GM18909 (cell line): ENCODE measurements around the gene DNAH14.
"Not testable (repeated sequence)": the region's sequence is repeated elsewhere in the genome, so short reads cannot be mapped to it uniquely, and the experiment has no call there.

Experiments
- ATAC-seq: cut with Tn5 transposase; IDR thresholded peaks from one replicate; pipeline ENCODE4 v1.9.1; 2021; ENCODE audit warnings: mild to moderate bottlenecking; ENCODE audit not compliant: unreplicated experiment, poor library complexity

The DNAH14 gene

DNA sequence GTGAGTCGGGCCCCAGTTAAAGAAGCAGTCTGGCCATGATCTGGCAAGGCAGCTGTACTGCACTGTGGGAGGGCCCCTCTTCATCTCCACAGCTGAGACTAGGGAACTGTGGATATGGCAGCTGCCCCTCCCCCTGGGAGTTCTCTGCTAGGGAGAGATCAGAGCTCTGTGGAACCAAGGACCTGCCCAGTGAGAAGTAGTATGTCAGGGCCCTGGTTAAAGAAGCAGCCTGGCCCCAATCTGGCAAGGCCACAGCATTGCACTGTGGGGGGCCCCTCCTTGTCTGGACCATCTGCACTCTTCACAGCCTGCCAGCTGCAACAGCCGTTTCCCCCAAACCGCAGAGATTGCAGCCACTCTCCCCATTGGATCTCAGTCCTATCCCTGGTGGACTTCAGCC, 208.5 kb downstream of the DNAH14 start:
- ATAC-seq: no peak

DNA sequence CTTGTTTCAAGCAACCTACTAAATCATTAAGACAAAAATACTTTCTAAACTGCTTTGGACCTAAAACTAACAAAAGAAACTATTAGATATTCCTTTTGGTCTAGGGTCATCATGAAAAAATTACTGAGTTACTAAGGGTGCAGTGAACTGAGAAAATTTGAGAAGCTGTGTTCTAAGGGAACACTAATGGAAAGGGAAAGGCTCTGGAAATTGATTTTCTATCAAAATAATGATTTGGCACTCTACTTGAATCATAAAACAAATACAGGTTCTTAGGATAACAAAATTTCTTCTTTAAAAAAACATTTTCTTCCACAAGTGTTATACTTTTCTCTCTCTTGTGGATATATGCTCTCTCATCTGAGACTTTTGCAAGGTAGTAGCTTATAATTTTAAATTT, 213.5 kb downstream of the DNAH14 start:
- ATAC-seq: no peak

DNA sequence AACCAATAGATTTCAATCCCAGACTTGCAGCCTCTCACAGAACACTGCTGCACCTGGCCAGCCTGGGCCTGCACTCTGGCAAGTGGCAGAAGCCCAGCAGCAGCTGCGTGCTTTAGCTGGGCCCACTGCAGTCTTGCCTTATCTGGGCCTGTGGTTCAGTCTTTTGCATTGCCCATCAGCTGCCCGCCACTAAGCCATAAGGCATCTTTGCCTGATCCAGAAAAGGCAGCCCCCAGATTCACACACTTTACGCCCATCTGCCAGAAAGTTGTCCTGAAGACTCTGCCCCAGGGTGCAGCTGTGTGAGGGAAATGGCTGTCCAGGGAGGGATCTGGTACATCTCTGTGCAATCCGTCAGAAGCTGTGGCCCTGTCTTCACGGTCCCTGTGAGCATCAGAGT, 217.0 kb downstream of the DNAH14 start:
- no peak for ATAC-seq

DNA sequence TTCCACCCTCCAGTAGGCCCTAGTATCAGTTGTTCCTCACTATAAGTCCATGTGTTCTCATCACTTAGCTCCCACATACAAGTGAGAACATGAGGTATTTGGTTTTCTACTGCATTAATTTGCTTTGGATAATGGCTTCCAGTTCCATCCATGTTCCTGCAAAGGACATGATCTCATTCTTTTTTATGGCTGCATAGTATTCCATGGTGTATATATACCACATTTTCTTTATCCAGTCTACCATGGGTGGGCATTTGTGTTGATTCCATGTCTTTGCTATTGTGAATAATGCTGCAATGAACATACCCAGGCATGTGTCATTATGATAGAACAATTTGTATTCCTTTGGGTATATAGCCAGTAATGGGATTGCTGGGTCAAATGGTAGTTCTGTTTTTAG, 218.3 kb downstream of the DNAH14 start:
- ATAC-seq: not testable (repeated sequence)

DNA sequence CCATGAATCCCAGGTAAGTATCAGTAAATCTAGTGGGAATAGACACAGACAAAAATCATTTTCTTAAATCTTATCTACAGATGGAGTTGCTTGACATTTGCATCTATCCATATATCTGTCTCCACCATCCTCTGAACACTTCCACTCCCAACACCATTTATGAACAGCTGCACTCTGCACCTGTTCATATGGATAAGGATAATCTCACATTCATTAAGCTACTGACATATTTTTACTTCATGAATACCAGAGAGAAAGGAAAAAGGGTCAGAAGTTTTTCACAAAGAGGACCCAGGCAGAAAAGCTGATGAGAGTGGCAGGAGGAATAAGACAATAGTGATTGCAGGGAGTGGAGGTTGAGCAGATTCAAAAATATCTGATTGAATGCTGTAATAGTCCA, 222.6 kb downstream of the DNAH14 start:
- ATAC-seq: no peak

DNA sequence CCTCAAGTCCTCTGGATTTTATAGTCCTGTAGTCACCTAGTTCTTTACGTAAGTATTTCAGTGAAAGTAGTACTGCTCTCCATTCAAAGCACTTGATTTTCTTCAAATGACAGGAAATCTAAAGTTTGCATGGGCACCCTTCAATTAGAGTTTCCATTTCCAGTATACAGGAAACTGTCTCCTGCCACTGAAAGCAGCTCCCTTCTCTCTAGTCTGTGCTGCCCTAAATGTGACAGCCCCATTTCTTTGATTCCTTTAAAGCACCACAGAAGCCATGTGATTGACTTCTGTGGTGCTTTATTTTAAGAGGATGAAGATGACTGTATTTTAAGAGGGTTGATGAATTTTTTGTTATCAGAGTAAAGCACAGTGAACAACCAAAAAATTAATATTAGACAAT, 226.1 kb downstream of the DNAH14 start:
- peak; percentile 52 for ATAC-seq

DNA sequence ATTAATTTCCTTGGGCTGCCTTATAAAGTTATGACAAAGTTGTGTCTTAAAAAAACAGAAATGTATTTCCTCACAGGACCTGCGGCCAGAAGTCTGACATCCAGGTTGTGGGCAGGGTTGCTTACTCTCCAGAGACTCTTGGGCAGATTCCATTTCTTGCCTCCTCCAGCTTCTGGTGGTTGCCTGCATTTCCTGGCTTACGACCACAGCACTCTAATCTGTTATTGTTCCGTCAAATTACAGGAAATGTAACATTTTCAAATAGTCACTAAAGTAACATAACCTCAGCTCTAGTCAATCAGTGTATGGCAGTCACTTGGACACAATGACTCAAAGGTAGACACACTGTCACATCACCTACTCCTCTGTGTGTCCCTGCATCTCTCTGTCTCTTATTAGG, 226.8 kb downstream of the DNAH14 start:
- ATAC-seq: no peak

DNA sequence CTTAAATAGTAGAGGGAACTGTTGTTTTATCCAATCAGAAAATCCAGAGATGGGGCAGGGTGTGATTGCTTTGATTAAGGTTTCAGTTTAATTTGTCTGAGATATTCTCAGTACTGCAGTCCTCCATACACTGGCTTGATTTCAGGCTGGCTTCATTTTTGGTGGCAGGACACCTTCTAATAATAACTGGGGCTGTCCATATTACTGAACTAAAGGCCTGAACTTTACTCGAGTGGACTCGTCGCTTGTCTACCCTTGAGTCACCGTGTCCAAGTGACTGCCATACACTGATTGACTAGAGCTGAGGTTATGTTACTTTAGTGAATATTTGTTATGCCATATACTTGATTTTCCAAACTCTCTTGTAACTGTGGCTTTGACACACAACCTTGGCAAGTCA, 228.8 kb downstream of the DNAH14 start:
- ATAC-seq: no peak

DNA sequence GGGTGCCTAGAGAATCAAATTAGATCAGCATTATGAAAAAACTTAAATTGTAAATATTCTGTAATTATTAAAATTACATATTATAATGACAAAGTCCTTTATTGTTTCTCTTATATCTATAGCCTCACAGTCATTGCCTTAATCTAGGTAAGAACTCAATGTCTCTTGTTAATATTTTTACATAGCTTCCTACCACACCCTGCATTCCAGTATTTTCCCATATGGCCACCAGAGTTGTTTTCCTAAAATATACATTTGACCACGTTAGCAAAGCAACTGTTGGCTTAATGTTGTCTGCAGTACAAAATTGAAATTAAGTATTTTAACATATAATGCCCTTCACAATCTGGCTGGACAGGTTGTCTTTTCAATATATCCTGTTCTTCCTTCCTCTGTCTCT, 230.3 kb downstream of the DNAH14 start:
- no peak for ATAC-seq

DNA sequence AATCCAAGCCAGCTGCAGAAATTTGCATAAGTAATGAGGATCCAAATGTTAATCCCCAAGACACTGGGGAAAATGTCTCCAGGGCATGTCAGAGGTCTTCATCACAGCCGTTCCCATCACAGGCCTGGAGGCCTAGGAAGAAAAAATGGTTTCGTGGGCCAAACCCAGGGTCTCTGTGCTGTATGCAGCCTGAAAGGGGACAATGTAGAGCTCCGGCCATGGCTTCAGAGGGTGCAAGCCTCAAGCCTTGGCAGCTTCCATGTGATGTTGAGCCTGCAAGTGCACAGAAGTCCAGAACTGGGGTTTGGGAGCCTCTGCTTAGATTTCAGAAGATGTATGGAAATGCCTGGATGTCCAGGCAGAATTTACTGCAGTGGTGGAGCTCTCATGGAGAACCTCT, 247.9 kb downstream of the DNAH14 start:
- not testable (repeated sequence) for ATAC-seq

DNA sequence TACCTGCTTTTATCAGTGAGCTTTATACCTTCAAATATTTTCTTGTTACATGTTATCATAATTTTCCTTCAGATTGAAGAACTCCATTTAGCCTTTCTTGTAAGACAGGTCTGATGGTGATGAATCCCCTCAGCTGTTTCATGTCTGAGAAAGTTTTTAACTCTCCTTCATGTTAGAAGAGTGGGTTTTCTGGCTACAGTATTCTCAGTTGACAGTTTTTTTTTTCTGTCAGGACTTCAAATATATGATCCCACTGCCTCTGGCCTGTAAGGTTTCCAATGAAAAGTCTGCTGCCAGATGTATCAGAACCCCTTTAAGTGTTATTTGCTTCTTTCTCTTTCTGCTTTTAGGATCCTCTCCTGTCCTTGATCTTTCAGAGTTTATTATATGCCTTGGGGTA, 250.2 kb downstream of the DNAH14 start:
- ATAC-seq: no peak

DNA sequence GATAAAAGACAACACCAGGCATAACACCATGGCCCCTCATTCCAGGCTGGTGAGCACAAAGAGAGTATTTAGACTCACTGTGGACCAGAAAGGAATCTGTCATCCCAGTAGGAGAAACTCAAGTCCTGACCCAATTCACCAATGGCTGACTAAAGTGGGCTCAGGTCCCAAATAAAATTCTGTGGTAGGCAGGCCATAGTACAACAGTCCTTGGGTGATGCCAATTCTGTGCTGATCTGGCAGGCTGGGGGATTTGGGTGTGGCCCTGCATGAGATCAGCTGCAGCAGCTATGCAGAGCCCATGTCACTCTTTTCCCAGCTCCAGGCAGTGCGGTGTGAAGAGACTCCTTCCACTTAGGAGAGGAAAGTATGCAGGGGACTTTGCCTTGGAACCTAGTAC, 253.2 kb downstream of the DNAH14 start:
- ATAC-seq: no peak

DNA sequence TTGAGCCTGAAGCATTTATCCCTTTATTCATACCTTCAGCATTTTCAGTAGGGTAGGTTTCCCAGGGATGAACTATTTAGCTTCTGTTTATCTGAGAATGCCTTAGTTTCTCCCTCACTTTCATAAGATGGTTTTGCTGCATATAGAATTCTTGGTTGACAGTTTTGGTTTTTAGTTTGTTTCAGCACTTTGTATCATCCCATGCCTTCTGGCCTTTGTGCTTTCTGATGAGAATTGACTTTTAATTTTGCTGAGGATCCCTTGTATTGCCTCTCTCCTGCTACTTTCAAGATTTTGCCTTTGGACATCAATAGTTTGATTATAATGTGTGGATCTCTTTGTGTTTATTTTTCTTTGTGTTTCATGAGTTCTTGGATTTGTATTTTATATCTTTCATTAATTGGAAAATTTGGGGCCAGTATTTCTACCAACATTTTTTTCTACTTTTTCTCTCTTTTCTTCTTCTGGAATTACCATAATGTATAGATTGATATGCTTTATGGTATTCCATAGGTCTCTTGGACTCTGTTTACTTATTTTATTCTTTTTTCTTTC, 261.8 kb downstream of the DNAH14 start:
- no peak for ATAC-seq

DNA sequence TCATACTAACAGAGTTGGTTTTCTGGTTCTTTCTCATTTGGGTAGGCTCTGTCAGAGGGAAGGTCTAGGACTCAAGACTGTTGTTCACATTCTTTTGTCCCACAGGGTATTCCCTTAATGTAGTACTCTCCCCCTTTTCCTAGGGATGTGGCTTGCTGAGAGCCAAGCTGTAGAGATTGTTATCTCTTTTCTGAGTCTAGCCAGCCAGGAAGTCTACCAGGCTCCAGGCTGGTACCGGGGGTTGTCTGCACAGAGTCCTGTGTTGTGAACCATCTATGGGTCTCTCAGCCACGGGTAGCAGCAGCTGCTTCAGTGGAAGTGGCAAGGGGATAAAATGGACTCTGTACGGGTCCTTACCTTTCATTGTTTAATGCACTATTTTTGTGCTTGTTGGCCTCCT, 272.0 kb downstream of the DNAH14 start:
- no peak for ATAC-seq

DNA sequence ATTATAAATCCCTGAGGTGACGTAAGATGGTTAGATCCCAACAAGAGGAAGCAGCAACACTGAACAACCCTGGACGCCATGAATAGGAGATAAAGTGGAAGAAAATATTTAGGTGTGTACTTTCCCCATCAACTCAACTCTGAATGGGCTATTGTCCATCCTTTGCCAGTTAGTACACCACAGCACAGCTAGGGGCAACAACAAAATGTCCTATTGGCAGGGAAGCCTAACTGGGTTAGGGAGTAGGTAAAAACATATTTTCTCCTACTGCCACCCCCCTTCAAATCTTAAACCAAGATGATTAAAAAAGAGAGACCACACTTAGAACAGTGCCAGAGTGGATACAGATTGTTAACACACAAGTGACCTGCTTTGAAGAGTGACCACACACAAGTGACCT, 278.3 kb downstream of the DNAH14 start:
- ATAC-seq: no peak

DNA sequence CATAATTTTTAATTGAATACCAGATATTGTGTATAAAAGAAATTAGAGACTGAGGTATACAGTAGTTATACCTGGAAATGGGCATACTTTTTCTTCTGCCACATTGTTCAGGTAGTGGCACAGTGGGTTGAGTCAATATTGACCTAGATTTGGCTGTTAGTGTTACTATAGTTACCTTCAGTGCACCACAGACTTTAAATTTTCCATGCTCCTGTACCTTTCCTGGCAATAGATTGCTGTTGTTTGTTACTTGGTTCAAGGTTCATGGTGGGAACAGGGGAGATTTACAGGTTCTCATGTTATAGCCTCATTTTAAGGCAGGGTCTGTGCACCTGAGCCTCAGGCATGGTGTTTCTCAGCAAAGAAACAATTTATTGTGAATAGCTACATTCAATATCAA, 279.7 kb downstream of the DNAH14 start:
- no peak for ATAC-seq

DNA sequence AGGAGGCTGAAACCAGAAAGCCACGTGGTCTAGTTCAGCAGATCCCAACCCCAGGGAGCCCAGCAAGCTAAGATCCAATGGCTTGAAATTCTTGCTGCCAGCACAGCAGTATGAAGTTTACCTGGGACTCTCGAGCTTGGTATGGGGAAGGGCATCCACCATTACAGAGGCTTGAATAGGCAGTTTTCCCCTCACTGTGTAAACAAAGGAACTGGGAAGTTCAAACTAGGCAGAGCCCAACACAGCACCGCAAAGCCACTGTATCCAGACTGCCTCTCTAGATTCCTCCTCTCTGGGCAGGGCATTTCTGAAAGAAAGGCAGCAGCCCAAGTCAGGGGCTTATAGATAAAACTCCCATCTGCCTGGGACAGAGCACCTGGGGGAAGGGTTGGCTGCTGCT, 280.7 kb downstream of the DNAH14 start:
- not testable (repeated sequence) for ATAC-seq

DNA sequence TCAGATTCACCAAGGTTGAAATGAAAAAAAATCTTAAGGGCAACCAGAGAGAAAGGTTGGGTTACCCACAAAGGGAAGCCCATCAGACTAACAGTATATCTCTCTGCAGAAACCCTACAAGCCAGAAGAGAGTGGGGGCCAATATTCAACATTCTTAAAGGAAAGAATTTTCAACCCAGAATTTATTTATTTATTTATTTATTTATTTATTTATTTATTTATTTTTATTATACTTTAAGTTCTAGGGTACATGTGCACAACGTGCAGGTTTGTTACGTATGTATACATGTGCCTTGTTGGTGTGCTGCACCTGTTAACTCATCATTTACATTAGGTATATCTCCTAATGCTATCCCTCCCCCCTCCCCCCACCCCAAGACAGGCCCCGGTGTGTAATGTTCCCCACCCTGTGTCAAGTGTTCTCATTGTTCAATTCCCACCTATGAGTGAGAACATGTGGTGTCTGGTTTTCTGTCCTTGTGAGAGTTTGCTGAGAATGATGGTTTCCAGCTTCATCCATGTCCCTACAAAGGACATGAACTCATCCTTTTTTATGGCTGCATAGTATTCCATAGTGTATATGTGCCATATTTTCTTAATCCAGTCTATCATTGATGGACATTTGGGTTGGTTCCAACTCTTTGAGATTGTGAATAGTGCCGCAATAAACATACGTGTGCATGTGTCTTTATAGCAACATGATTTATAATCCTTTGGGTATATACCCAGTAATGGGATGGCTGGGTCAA, 282.4 kb downstream of the DNAH14 start:
- not testable (repeated sequence) for ATAC-seq

DNA sequence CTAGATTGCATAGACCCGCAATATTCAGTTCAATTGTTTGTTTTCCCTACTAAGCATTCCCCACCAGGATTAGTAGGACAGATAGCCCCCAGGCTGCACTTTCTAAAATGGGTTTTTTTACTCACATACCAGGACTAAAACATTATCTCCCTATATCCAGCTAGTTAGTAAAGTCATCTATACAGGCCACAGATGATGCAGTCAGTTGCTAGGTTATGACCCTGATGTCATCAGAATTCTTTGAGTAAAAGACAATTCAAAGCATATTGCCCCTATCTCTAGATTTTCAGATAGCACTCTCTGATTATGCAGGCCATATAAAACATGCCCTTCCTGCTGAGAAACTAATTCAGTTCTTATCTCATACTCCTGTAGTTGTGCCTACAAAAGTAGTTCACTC, 294.8 kb downstream of the DNAH14 start:
- no peak for ATAC-seq

DNA sequence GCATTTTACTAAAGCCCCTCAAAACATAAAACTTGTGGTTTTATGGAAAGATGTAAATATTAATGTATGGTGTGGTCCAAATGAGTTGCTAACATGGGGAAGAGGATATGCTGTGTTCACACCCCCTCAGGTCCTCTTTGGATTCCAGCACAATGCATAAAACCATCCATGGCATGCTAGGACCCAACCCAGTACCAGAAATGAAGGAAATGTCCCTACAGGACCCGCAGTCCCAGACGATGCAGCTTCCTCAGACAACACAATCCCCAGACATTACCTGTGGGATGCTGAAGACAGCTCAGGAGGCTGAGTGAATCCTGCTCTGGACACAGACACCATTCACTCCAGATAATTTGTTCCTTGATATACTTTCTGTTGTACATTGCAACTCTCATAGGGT, 296.2 kb downstream of the DNAH14 start:
- no peak for ATAC-seq

DNA sequence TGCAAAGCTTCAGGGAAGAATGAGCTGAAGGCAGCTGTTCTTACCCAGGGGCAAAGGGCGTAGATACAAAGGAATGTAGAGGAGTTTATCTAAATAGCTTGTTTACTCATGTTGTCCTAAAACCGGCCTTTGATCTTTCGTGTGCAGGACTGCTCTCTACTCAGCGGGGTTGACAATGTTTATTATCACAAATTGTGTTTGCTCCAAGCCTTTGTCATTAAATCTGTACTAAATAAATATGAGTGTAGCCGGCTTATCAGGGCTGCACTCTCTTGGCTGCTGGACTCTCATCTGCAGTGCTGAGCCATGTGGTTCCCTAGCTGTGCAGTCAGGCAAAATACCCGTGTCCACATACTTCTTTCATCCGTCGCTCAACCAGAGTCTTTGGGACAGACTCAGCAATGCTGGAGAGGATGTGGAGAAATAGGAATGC, 299.4 kb downstream of the DNAH14 start:
- ATAC-seq: no peak

DNA sequence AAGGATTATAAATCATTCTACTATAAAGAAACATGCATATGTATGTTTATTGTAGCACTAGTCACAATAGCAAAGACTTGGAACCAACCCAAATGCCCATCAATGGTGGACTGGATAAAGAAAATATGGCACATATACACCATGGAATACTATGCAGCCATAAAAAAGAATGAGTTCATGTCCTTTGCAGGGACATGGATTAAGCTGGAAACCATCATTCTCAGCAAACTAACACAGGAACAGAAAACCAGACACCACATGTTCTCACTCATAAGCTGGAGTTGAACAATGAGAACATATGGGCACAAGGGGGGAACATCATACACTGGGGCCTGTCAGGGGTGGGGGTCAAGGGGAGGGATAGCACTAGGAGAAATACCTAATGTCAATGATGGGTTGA, 300.0 kb downstream of the DNAH14 start:
- ATAC-seq: not testable (repeated sequence)
